Stimulated activated CD8-positive, alpha-beta memory T cell treated with anti-CD3 and anti-CD28 coated beads, Interleukin-12 subunit alpha, Interleukin-12 subunit beta, amount 100 ng/mL, for 24 hours (primary cell): Measurements from ENCODE around the gene CRYBG1.
"Not testable (repeated sequence)": the region's sequence is repeated elsewhere in the genome, so short reads cannot be mapped to it uniquely, and the experiment has no call there.

Experiments used
- DNase-seq: peaks from one replicate; pipeline ENCODE4 v3.0.0-alpha.2; 2020; ENCODE audit errors: extremely low read depth

The CRYBG1 gene

GRCh38 chr6:106509420-106510089, 149.0 kb downstream of the CRYBG1 start:
- no peak for DNase-seq

GRCh38 chr6:106510090-106510970, 149.8 kb downstream of the CRYBG1 start:
- no peak for DNase-seq

GRCh38 chr6:106511288-106512047, 151.0 kb downstream of the CRYBG1 start:
- DNase-seq: no peak

GRCh38 chr6:106512048-106512967, 151.8 kb downstream of the CRYBG1 start:
- DNase-seq: no peak

- no peak for DNase-seq
Measured at GRCh38 chr6:106512968-106513574, 152.6 kb downstream of the CRYBG1 start.

- no peak for DNase-seq
Measured at GRCh38 chr6:106513808-106514582, 153.5 kb downstream of the CRYBG1 start.

GRCh38 chr6:106514583-106514885, 154.0 kb downstream of the CRYBG1 start:
- DNase-seq: no peak

- not testable (repeated sequence) for DNase-seq
Measured at GRCh38 chr6:106515582-106515981, 155.1 kb downstream of the CRYBG1 start.

GRCh38 chr6:106516616-106517015, 156.1 kb downstream of the CRYBG1 start:
- no peak for DNase-seq

GRCh38 chr6:106517706-106518105, 157.2 kb downstream of the CRYBG1 start:
- no peak for DNase-seq

- no peak for DNase-seq
Measured at GRCh38 chr6:106518748-106519147, 158.2 kb downstream of the CRYBG1 start.

- no peak for DNase-seq
Measured at GRCh38 chr6:106519460-106520394, 159.2 kb downstream of the CRYBG1 start.

- peak; percentile 57 for DNase-seq
Measured at GRCh38 chr6:106520711-106521401, 160.3 kb downstream of the CRYBG1 start.

GRCh38 chr6:106522562-106523250, 162.2 kb downstream of the CRYBG1 start:
- DNase-seq: no peak

GRCh38 chr6:106525107-106525881, 164.8 kb downstream of the CRYBG1 start:
- DNase-seq: no peak

GRCh38 chr6:106525882-106526275, 165.4 kb downstream of the CRYBG1 start:
- DNase-seq: no peak

- DNase-seq: no peak
Measured at GRCh38 chr6:106527117-106527516, 166.6 kb downstream of the CRYBG1 start.
